HFF-Myc (cell line): ENCODE measurements around the gene MACO1.

Experiments used
- DNase-seq: peaks from one replicate; pipeline ENCODE4 v3.0.0-alpha.2; 2011; ENCODE audit warnings: low read depth; ENCODE audit errors: extremely low read depth
- H3K4me3 ChIP-seq: replicated peaks from 2 replicates; pipeline ENCODE4 v1.5.1; 2011; ENCODE audit warnings: low read depth, mild to moderate bottlenecking, control low read depth, low read length
- TF ChIP-seq, protein P1 (sequence below): IDR thresholded peaks from 2 replicates; pipeline ENCODE4 v1.5.1; 2012; ENCODE audit warnings: mild to moderate bottlenecking, low read depth, low read length, control low read depth; ENCODE audit errors: missing control alignments

Gene MACO1

DNA sequence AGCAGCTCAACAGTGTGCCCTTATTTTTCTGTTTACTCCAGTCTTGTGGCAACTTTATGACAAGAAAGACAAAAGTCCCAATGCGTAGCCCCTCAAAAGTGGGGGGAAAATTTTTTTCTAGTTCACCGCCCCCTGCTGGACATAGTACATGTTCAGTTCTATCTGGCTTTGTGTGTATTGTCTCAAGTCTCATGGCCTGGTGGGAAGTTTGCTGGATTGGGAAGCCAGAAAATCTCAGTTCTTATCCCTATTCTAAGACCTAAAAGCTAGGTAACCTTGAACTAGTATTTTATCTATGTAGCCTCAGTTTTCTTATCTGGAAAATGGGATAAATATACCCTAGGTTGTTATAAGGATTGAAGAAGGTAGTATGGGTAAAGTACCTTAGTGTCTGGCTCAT, 56.9 kb downstream of the MACO1 start:
- DNase-seq: no peak
- TF ChIP-seq, protein P1, sequence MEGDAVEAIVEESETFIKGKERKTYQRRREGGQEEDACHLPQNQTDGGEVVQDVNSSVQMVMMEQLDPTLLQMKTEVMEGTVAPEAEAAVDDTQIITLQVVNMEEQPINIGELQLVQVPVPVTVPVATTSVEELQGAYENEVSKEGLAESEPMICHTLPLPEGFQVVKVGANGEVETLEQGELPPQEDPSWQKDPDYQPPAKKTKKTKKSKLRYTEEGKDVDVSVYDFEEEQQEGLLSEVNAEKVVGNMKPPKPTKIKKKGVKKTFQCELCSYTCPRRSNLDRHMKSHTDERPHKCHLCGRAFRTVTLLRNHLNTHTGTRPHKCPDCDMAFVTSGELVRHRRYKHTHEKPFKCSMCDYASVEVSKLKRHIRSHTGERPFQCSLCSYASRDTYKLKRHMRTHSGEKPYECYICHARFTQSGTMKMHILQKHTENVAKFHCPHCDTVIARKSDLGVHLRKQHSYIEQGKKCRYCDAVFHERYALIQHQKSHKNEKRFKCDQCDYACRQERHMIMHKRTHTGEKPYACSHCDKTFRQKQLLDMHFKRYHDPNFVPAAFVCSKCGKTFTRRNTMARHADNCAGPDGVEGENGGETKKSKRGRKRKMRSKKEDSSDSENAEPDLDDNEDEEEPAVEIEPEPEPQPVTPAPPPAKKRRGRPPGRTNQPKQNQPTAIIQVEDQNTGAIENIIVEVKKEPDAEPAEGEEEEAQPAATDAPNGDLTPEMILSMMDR: peak; percentile 48
- H3K4me3 ChIP-seq: no peak overlapping the region

DNA sequence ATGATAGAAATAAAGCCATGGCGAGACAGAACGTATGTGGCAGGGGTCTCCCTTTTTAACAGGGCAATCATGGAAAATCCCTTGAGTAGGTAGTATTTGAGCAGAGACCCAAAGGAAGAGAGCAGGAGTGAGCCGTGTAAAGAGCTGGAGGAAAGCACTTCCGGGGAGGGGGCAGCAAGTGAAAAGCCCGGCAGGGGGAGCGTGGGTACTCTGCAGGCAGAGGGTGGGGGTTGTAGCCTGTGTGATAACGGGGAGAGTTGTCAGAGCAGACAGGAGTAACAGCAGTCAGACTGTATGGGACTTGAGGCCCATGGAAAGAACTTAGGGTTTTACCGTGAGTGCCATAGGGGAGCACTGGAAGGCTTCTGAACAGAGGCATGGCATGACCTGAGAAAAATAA, 61.6 kb downstream of the MACO1 start:
- DNase-seq: no peak
- no peak overlapping the region for H3K4me3 ChIP-seq
- TF ChIP-seq, protein P1: no peak

DNA sequence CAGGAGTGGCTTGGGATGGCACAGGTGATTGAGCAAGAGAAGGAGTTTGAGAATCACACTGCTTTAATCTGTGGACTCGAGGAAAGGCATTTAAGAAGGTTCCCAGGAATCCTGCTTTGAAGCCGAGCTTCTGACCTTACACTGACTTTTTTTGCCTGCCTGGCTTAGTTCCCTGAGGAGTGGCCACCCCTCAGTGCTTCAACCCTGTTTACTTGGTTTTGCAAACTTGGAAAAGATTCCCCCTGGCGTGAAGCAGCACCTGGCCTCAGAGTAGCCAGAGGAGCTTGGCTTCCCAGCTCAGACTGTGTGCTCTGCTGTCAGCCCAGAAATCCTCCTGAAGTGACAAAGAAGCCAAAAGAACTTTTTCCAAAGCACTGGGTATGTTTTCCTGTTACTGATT, 64.3 kb downstream of the MACO1 start:
- no peak overlapping the region for H3K4me3 ChIP-seq
- TF ChIP-seq, protein P1: no peak
- DNase-seq: no peak

- H3K4me3 ChIP-seq: no peak overlapping the region
- no peak for DNase-seq
Observed at GRCh38 chr1:25500694-25501093, 70.0 kb downstream of the MACO1 start.

GRCh38 chr1:25501235-25502058, 70.8 kb downstream of the MACO1 start:
- DNase-seq: no peak

More at GRCh38 chr1:25500694-25501093, 70.0 kb downstream of the MACO1 start:
- TF ChIP-seq, protein P1: no peak

GRCh38 chr1:25502957-25503356, 72.3 kb downstream of the MACO1 start:
- TF ChIP-seq, protein P1: no peak
- H3K4me3 ChIP-seq: no peak overlapping the region
- no peak for DNase-seq

More at GRCh38 chr1:25501235-25502058, 70.8 kb downstream of the MACO1 start:
- TF ChIP-seq, protein P1: peak; percentile 32
- H3K4me3 ChIP-seq: no peak overlapping the region
